8988T (cell line): ENCODE measurements around the gene RGL1.

ENCODE experiments used
- DNase-seq: peaks from one replicate; pipeline ENCODE4 v3.0.0; 2011

Gene RGL1

GRCh38 chr1:183893561-183894289 lies 88.8 kb downstream of the RGL1 start:
- DNase-seq, result no peak

DNA sequence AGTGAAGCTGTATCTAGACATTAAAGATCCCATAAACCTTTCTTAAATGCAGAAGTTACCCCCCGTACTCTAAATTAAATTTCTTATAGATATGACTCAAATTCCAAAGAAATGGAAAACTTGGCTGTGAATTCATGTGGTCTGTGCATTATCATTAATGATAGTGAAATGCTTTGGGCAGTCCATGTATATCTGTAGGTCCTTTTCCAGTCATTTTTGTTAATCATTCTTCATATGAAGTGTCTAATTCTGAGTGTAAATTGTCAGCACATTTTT lies 89.3 kb downstream of the RGL1 start:
- no peak for DNase-seq

- DNase-seq, result no peak
These were observed 91.6 kb downstream of the RGL1 start for GRCh38 chr1:183896466-183897048.

DNA sequence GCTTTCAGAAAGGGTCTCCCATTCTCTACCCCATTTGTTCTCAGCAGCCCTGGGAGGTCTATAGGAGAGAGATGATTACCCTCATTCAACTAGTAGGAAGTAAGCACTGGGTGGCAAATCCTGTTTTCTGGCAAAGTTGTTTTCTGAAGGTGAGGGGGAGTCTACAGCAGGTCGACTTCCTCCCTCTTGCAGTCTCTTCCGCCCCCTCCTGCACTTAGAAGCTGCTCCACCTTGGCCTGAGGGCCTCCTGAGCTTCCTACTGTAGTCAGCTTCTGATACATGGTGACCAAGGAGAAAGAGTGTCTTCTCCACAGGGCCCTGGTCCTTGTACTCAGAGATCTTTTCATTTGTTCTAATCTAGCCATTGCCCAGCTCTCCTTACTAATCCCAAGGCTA lies 93.1 kb downstream of the RGL1 start:
- DNase-seq, result no peak

DNA sequence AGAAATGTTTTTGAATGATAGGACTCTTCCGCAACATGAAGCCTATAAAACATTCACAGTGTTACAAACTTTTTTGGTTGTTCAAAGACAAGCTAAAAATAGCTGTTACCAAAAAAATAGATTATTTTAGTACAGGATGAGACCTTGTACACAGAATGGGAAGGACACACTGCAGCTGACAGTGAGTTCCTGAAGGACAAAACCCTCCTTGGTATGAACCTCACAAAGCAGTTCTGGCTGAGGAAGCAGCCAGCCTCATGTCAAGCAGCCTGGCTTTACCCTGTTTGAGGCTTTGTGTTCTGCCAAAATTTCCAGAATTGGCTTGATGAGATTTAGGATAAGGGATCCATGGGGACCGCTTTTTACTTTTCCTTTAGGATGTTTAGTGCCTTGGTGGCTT lies 93.7 kb downstream of the RGL1 start:
- DNase-seq, result no peak

GRCh38 chr1:183901748-183902330 lies 96.9 kb downstream of the RGL1 start:
- no peak for DNase-seq

DNA sequence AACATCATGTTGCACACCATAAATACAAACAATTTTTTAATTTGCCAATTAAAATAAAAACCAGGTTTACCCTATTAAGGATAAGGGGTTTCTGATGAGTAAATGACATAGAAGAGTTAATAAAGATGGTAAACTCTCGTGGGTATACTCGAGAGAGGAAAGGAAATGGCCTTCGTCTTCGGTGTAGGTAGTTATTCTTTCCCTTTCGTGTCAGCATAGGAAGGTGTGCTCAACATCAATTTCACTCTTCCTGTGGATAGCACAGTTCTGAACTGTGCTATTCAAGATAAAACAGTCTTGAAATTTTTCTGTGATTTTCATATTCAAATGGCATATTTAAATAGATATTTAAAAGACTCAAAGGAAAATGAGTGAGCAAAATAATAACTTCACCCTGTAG lies 98.2 kb downstream of the RGL1 start:
- no peak for DNase-seq

GRCh38 chr1:183905508-183906113 lies 100.7 kb downstream of the RGL1 start:
- no peak for DNase-seq

GRCh38 chr1:183907070-183907469 lies 102.2 kb downstream of the RGL1 start:
- no peak for DNase-seq

- DNase-seq, result no peak
These were observed 103.2 kb downstream of the RGL1 start for GRCh38 chr1:183908079-183908478.

DNA sequence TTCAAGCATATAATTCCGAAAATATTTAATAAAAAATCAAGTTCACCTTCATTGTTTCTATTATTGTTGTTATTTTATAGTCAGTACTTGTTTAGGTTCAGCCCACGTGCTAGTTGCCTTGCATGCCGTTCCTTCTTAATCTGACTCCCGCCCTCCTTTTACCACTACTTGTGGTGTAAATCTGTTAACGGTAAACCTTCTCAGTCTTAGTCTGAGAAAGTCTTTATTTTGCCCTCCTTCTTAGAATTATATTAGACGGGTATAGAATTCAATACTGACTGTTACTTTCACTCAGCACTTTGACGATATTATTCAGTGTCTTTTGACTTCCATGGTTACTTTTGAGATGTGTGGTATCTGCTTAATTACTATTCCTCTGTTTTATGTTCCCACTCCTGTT lies 104.8 kb downstream of the RGL1 start:
- DNase-seq, result no peak

DNA sequence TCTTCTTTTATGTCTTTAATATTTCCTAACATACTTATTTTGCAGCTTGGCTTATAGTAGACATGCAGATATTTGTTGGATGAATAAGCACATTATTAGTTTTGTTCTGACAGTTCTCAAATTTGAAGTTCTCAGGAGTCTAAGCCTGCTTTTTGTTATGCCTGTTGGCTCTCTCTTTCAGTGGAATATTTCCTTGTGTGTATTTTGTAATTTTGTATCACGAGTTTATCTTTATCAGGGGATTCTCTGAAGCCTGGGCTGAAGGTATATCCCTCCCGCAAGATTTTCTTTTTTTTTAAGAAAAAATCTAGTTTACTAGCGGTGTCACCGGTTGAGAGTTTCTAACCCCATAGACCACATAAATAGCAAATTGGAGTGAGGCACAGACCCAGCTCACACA lies 105.9 kb downstream of the RGL1 start:
- no peak for DNase-seq

DNA sequence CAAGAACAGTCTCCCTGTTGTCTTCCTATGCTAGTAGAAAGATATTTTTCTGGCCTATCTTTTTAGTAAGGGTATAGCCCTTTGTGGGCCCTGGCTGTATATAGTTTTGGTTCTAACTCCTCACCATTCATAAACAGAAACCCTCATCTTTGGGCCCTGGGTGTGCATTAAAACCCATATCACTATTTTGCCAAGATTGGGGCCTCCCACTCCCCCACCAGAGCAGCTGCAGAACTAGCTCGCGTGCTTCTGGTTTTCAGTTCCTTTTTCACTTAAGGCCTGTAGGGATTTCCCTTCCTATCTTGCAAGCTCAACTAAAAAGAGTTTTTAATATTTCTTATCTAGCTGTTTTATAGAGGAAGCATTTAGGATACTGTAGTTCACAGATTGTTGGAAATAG lies 106.4 kb downstream of the RGL1 start:
- DNase-seq, result no peak

- DNase-seq, result no peak
These were observed 107.5 kb downstream of the RGL1 start for GRCh38 chr1:183912265-183912886.

GRCh38 chr1:183913567-183913993 lies 108.7 kb downstream of the RGL1 start:
- DNase-seq, result no peak

- no peak for DNase-seq
These were observed 109.4 kb downstream of the RGL1 start for GRCh38 chr1:183914276-183914675.

DNA sequence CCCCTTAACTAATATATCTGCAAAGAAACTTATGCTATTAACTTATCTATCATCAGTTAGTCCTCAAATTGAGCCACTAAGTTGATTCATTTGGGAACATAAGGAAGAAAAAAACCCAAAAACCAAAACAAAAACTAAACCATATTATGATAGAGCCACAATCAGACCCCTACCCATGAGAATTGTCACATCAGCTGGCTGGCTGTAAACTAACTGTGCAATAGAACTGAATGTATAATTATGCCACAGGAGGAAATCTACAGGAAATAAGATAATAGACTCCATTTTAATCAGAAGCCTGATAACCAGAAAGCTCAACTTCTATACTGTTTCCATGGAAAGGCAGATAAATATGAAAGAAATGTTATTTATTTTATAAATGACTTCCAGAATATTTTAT lies 110.0 kb downstream of the RGL1 start:
- no peak for DNase-seq

GRCh38 chr1:183915625-183916510 lies 110.9 kb downstream of the RGL1 start:
- DNase-seq, result peak; percentile 46

DNA sequence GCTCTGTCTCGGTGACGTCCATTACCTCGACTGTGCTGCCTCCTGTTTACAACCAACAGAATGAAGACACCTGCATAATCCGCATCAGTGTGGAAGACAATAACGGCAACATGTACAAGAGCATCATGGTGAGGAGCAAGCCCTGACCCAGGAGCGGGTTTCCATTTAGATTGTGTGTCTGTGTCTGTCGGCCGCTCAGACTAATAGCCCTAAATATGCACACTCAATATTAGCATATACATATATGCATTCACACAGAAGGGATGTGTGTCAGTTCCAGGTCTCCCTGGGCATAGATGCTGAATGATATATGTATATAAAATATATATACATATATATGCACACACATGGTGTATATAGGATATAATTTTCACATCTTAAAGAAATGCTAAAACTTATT lies 111.7 kb downstream of the RGL1 start:
- DNase-seq, result no peak

DNA sequence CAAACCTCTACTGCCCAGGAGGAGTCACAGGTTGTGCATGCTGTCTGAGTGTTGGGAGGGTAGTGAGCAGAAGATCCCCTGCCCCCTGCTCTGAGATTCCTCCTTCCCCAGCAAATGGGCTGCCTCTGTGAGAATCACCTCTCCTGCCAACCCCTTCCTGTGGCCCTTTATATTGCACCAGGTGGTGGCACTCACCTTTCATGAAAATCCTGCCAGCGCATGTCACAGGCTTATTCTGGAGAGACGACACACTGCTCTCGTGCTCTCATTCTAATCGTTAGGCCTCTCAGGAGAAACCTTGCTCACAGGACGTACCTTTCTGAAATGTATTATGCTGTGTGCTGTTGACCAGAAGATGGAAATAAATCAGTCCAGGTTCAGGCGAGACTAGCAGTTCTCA lies 113.7 kb downstream of the RGL1 start:
- no peak for DNase-seq

DNA sequence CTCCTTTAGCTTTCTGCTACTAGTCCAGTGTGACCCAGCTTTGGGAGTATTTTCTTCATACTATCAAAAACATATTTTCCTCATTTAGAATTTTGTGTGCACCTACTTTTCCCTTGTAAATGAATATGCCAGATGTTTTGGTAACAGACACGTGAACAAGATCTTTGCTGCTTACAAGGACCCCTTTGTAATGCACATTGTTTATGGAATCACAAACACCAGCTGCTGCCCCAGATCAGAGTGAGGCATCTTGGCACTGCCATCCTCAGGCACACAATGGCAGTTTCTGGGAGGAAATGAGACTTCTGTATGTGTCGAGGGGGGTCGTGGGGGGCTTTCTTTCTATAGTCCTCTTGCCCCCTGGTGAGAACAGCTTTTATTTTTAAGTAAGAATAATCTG lies 115.7 kb downstream of the RGL1 start:
- no peak for DNase-seq

DNA sequence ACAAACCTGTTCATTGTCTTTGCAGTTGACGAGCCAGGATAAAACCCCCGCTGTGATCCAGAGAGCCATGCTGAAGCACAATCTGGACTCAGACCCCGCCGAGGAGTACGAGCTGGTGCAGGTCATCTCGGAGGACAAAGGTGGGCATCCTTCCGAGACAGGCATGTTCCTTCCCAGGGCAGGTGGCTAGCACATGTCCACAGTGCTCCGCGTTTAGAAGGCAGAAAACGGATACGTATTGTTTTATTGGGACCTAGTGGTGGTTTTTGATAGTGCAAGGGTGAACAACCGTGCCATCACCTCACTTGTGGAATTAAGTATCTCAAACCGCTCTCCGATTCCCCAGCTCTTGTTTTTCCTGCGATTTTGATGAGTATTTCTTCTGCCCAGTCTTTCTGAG lies 117.3 kb downstream of the RGL1 start:
- no peak for DNase-seq

DNA sequence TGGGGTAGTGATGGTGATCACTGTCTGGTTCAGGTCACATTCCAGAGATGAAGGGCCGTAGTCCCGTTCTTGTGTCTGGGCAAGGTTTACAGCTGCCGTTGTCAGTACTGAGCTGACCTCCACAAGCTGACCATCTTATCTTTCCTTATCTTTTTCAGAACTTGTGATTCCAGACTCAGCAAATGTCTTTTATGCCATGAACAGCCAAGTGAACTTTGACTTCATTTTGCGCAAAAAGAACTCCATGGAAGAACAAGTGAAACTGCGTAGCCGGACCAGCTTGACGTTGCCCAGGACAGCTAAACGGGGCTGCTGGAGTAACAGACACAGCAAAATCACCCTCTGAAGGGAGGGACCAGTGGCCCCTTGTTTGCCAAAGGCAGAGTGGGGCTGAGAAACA lies 121.0 kb downstream of the RGL1 start:
- no peak for DNase-seq
